AG04450 (cell line): ENCODE measurements around the gene ACAD11. TPM values are rescaled to one million over a fixed set of nuclear protein-coding genes. Genes with fewer than 3 reads are reported as not detected.

Source experiments
- CTCF ChIA-PET: fragments of 300-600, 350-600 bp; formaldehyde crosslinking; extraction: SDS; loops from one replicate; lab custom pipeline; 2022; ENCODE audit warnings: antibody characterized with exemption, inconsistent platforms; lab: Charles Lee
- POLR2A ChIA-PET: fragments of 350-600 bp; formaldehyde crosslinking; extraction: SDS; loops from one replicate; lab custom pipeline; 2021; ENCODE audit warnings: antibody characterized with exemption, inconsistent platforms; lab: Yijun Ruan, JAX
- DNase-seq: peaks from one replicate; pipeline ENCODE4 v3.0.0-alpha.2; 2011; ENCODE audit warnings: low read depth, low spot score
- H3K27ac ChIP-seq: one replicate; pipeline ENCODE4 v1.5.1; 2012; ENCODE audit warnings: low read depth, low read length, control low read depth
- H3K27me3 ChIP-seq: one replicate; pipeline ENCODE4 v1.6.0; 2012; ENCODE audit warnings: low read length; ENCODE audit not compliant: control insufficient read depth, insufficient read depth
- H3K4me3 ChIP-seq: 2 replicates; pipeline ENCODE4 v1.5.1; 2011; ENCODE audit warnings: mild to moderate bottlenecking, low read depth, low read length, control low read depth
- H3K9me3 ChIP-seq: 2 replicates; pipeline ENCODE4 v1.5.1; 2012; ENCODE audit warnings: low read length; ENCODE audit not compliant: control insufficient read depth, insufficient read depth
- polyA plus RNA-seq: library from polyadenylated mRNA; depleted of rRNA; stranded (reverse); fragments of >200 nt; gene quantifications from 2 replicates; pipeline ENCODE4 v1.2.3, GENCODE V29; 2011
- TF ChIP-seq, protein P1 (sequence below): IDR thresholded peaks from 2 replicates; pipeline ENCODE4 v1.5.1; 2011; ENCODE audit warnings: low read depth, low read length, control low read depth, inconsistent platforms

Gene ACAD11
- polyA plus RNA-seq, 1 experiment: 23.3 TPM

DNA sequence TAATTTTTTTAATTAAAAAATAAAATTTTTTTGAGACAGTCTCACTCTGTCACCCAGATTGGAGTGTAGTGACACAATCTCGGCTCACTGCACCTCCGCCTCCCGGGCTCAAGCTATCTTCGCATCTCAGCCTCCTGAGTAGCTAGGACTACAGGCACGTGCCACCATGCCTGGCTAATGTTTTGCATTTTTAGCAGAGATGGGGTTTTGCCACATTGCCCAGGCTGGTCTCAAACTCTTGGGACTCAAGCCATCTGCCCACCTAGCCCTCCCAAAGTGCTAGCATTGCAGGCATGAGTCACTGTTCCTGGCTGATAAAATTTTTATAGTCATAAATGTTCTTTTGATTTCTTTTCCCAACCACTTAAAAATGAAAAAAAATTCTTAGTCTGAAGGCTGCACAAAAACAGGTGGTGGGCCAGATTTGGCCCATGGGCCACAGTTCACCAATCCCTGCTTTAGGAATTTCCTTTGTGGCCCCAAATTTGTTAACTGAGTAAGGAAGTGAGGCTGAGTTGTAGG, 9.7 kb upstream of the ACAD11 start:
- Histone ChIP-seq H3K4me3 (no peak overlapping the region), H3K27me3 (no peaks in the 10 kb centered on the region), H3K27ac (no peak overlapping the region), H3K9me3 (no peaks in the 10 kb centered on the region)
- CTCF ChIA-PET: interaction anchor here (1.4 kb wide), 1 partner anchor 9 kb away, joined by 5 read pairs; no protein-coding TSS in a partner anchor
- TF ChIP-seq, protein P1, sequence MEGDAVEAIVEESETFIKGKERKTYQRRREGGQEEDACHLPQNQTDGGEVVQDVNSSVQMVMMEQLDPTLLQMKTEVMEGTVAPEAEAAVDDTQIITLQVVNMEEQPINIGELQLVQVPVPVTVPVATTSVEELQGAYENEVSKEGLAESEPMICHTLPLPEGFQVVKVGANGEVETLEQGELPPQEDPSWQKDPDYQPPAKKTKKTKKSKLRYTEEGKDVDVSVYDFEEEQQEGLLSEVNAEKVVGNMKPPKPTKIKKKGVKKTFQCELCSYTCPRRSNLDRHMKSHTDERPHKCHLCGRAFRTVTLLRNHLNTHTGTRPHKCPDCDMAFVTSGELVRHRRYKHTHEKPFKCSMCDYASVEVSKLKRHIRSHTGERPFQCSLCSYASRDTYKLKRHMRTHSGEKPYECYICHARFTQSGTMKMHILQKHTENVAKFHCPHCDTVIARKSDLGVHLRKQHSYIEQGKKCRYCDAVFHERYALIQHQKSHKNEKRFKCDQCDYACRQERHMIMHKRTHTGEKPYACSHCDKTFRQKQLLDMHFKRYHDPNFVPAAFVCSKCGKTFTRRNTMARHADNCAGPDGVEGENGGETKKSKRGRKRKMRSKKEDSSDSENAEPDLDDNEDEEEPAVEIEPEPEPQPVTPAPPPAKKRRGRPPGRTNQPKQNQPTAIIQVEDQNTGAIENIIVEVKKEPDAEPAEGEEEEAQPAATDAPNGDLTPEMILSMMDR: no peak
- POLR2A ChIA-PET: no interaction called here
- DNase-seq: no peak

DNA sequence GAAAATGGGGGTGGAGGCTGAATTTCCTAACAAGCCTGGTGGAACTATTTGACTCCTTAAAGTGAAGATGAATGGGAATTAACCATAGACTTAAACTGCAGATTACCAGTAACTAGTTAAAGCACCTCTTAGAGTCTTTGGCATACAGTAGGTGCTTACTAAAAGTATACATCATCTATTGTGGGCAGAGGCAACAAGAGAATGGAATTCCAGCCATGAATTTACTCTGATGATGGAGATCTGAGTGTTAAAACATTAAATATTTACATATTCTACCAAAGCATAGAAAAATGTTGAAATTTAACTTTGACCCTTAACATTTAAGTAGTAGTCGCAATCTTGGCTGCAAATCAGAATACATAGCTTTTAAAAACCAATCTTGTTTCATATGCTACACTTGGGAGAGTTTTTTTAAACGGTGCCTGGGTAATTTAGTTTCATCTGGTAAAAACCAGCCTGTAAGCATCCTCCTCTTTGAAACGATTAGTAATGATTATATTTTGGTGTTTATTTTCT, 5.7 kb upstream of the ACAD11 start:
- POLR2A ChIA-PET: interaction anchor here (0.7 kb wide), 1 partner anchor 16 kb away, joined by 3 read pairs; no protein-coding TSS in a partner anchor
- CTCF ChIA-PET: interaction anchor here (1.2 to 1.6 kb wide), 2 partner anchors 23 to 130 kb away, joined by 6 to 7 read pairs; no protein-coding TSS in a partner anchor
- no peak overlapping the region for H3K27ac ChIP-seq
- no peak for DNase-seq
- H3K9me3 ChIP-seq: no peaks in the 10 kb centered on the region; the same call in 1 of the 2 replicates
- no peaks in the 10 kb centered on the region for H3K27me3 ChIP-seq
- TF ChIP-seq, protein P1: no peak
- H3K4me3 ChIP-seq: no peak overlapping the region

DNA sequence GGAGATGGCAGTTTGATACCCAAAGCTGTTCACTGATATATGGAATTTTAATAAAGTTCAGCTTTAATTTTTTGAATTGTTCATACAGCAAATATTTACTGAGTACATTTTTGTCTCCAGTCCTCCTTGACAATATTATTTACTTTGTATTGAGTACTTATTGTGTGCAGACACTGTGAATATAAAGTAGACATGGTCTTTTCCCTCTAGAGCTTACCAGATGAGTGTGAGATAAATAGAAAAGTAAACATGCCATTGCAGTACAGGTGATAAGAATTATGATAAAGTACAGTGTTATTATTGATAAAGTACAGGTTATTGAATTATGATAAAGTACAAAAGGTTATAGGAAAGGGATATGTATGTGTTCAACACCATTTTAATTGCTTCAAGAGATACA, 2.6 kb upstream of the ACAD11 start:
- TF ChIP-seq, protein P1: no peak
- ChIA-PET CTCF (interaction anchor here (0.5 to 9.2 kb wide), 4 partner anchors 125 to 1708 kb away, joined by 3 to 65 read pairs (median 3); no protein-coding TSS in a partner anchor), POLR2A (no interaction called here)
- Histone ChIP-seq H3K27ac (no peak overlapping the region), H3K9me3 (no peaks in the 10 kb centered on the region; the same call in 1 of the 2 replicates), H3K4me3 (peak overlapping the region; percentile 3; the same call in 1 of the 2 replicates), H3K27me3 (no peaks in the 10 kb centered on the region)
- DNase-seq: no peak

DNA sequence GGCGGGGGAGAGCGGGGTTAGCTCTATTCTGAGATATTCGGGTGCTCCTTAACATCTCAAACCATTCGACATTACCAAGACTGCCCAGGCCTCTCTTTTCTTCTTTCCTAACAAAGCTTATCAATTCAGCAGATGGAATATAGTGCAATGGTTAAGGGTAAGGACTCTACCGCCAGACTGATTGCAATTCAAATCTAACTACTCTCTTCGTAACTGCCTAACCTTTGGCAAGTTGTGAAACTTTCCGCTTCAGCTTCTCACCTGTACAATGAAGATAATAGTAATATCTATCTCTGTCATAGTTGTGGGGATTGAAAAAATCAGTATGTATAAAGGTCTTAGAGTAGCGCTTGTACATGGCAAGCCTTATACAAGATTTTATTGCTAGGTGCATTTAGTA, 1.5 kb upstream of the ACAD11 start:
- no peak for DNase-seq
- CTCF ChIA-PET: interaction anchor here (1.0 to 9.2 kb wide), 5 partner anchors 9 to 140 kb away, joined by 3 to 65 read pairs (median 7); no protein-coding TSS in a partner anchor
- no peaks in the 10 kb centered on the region for H3K27me3 ChIP-seq
- POLR2A ChIA-PET: interaction anchor here (1.1 kb wide), 1 partner anchor 118 kb away, joined by 4 read pairs; no protein-coding TSS in a partner anchor
- H3K9me3 ChIP-seq: no peaks in the 10 kb centered on the region; the same call in 1 of the 2 replicates
- TF ChIP-seq, protein P1: no peak
- no peak overlapping the region for H3K27ac ChIP-seq
- H3K4me3 ChIP-seq: peak overlapping the region; percentile 76

DNA sequence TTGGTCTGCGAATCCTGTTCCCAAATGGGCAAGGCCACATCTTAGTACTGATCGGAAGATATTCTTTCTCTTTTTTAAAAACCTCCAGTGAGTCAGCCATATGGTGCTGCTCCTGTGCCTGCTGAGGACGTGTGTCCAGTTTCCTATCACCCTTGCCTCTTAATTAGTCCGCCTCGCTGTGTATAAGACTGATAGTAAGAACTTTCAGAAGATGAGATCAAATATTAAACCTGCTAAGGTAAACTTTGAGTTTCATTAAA, 1.1 kb upstream of the ACAD11 start:
- DNase-seq: no peak
- POLR2A ChIA-PET: interaction anchor here (1.1 kb wide), 1 partner anchor 117 kb away, joined by 4 read pairs; no protein-coding TSS in a partner anchor
- TF ChIP-seq, protein P1: no peak
- Histone ChIP-seq H3K9me3 (no peaks in the 10 kb centered on the region; the same call in 1 of the 2 replicates), H3K4me3 (peak overlapping the region; percentile 76), H3K27me3 (no peaks in the 10 kb centered on the region), H3K27ac (peak overlapping the region; percentile 84)
- CTCF ChIA-PET: interaction anchor here (1.0 to 9.2 kb wide), 4 partner anchors 9 to 127 kb away, joined by 5 to 65 read pairs (median 18); no protein-coding TSS in a partner anchor
